GM12878 (cell line): ENCODE measurements around the gene PARP15. TPM values are rescaled to one million over a fixed set of nuclear protein-coding genes. Genes with fewer than 3 reads are reported as not detected.

Experiments used
- BHLHE40 ChIP-seq, 2 experiments: fragments of 450-650 bp in 1 of 2; IDR thresholded peaks; 2 replicates each; pipeline ENCODE4 v1.6.1; 2011 to 2017; ENCODE audit warnings: low read depth in 2 of 2, borderline replicate concordance in 1 of 2, improper control_type of control experiment in 1 of 2, low read length in 1 of 2, mild to moderate bottlenecking in 1 of 2
- CHD4 ChIP-seq: fragments of 200-600 bp; sonication (generic); IDR thresholded peaks from 2 replicates; pipeline ENCODE4 v1.6.1; 2016; ENCODE audit warnings: mild to moderate bottlenecking
- E2F4 ChIP-seq: IDR thresholded peaks from 2 replicates; pipeline ENCODE4 v1.6.1; 2012; ENCODE audit warnings: low read depth, low read length, improper control_type of control experiment
- IRF3 ChIP-seq: fragments of 450-650 bp; IDR thresholded peaks from 2 replicates; pipeline ENCODE4 v1.6.1; 2014; ENCODE audit warnings: mild to moderate bottlenecking
- IRF5 ChIP-seq: fragments of 450-650 bp; IDR thresholded peaks from 2 replicates; pipeline ENCODE4 v1.6.1; 2017; ENCODE audit warnings: borderline replicate concordance
- KLF5 ChIP-seq: fragments of 450-650 bp; IDR thresholded peaks from 2 replicates; pipeline ENCODE4 v1.6.1; 2014; ENCODE audit warnings: mild to moderate bottlenecking; ENCODE audit not compliant: partially characterized antibody
- NFYA ChIP-seq: IDR thresholded peaks from 2 replicates; pipeline ENCODE4 v1.6.1; 2011; ENCODE audit warnings: low read depth, mild to moderate bottlenecking, low read length, improper control_type of control experiment, borderline replicate concordance
- SMAD5 ChIP-seq: IDR thresholded peaks from 2 replicates; pipeline ENCODE4 v1.6.1; 2016; ENCODE audit warnings: antibody characterized with exemption, low read depth
- SP1 ChIP-seq: IDR thresholded peaks from one replicate; pipeline ENCODE4 v1.6.1; 2011; ENCODE audit warnings: low read depth, low read length
- SREBF2 ChIP-seq: IDR thresholded peaks from 2 replicates; pipeline ENCODE4 v1.6.1; 2012; ENCODE audit warnings: mild to moderate bottlenecking, low read length
- SRF ChIP-seq, 2 experiments: IDR thresholded peaks; 2 replicates each; pipeline ENCODE4 v1.6.1; 2011; ENCODE audit warnings: low read depth in 2 of 2, low read length in 2 of 2, mild to moderate bottlenecking in 1 of 2, moderate library complexity in 1 of 2
- USF1 ChIP-seq: IDR thresholded peaks from 2 replicates; pipeline ENCODE4 v1.6.1; 2011; ENCODE audit warnings: borderline replicate concordance, low read depth, mild to moderate bottlenecking, moderate library complexity, mixed read lengths, low read length; ENCODE audit not compliant: insufficient read depth; ENCODE audit errors: extremely low read length
- ZNF274 ChIP-seq: IDR thresholded peaks from one replicate; pipeline ENCODE4 v1.8.0; 2011; ENCODE audit not compliant: insufficient read length, insufficient read depth
- polyA plus RNA-seq, 11 experiments: library from polyadenylated mRNA; depleted of rRNA in 4 of 11; unstranded in 6 of 11; stranded (reverse) in 5 of 11; fragments of >200 nt; fragmentation: Nextera tagmentation in 4 of 11; fragmentation: Illumina TruSeq in 1 of 11; extraction: Ambion mirVana in 4 of 11; extraction: Trizol in 1 of 11; gene quantifications; 1 replicate in 1 of 11; 2 replicates in 10 of 11; pipeline versions ENCODE4 v1.2.1 to v1.2.3, GENCODE V29; 2011 to 2016; ENCODE audit warnings: inconsistent platforms in 2 of 11, missing spikeins in 2 of 11, low read depth in 1 of 11
- total RNA-seq, 4 experiments: library from RNA; depleted of rRNA in 3 of 4; stranded (reverse); fragments of >200 nt in 3 of 4; fragmentation: Illumina TruSeq in 1 of 4; extraction: Trizol in 1 of 4; gene quantifications; 2 replicates each; pipeline versions ENCODE4 v1.2.1 to v1.2.3, GENCODE V29; 2013 to 2021
- TF ChIP-seq, protein P1 (sequence below): fragments of 450-650 bp; IDR thresholded peaks from 2 replicates; pipeline ENCODE4 v1.6.1; 2017; ENCODE audit warnings: mild to moderate bottlenecking, moderate library complexity
- TF ChIP-seq, protein P2 (sequence below): fragments of 450-650 bp; IDR thresholded peaks from 2 replicates; pipeline ENCODE4 v1.6.1; 2017; ENCODE audit warnings: mild to moderate bottlenecking
- TF ChIP-seq, protein P3 (sequence below): fragments of 450-650 bp; conservative IDR thresholded peaks from 2 replicates; pipeline ENCODE4 v1.6.1; 2017; ENCODE audit warnings: mild to moderate bottlenecking, moderate library complexity

Gene PARP15
- total and polyA plus RNA-seq, 10 of the 15 experiments (the other 5 are each of a cell fraction or from before 2014, with no cell fraction given) = 9.0 to 234 (median 36.3) TPM

DNA sequence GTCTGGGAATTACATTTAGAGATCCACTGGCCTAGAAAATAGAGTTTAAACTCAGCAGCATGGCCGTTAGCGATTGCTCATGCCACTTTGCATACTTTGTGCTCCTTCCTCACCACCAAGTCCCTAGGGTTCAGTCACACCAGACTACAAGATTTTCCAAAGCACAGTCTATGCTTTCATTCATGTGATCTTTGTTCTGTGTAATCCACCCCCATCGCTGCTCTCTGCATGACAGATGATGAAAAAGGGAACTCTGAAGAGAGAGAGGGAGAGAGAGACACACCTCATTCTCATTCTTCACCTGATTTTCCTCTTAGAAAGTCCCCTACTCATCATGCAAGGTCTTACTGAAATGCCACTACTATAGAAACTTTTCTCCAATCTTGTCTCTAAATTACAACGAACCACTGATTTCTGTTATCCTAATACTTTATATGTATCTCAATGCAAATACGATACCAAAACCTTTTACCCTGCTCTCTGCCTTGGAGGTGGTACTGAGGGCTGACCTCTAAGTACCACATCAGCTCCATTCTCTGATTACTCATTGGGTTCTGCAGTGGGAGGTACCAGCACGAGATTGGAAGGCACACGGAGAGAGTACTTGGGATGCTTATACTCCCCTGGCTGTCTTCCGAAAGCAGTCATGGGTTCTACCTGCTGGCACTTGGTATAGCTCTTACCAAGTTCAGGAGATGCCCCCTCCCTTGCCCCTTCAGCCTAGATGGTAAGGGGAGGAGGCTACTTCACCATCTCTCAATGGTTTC lies 1.1 kb upstream of the PARP15 start (continued):
- TF ChIP-seq, protein P1, sequence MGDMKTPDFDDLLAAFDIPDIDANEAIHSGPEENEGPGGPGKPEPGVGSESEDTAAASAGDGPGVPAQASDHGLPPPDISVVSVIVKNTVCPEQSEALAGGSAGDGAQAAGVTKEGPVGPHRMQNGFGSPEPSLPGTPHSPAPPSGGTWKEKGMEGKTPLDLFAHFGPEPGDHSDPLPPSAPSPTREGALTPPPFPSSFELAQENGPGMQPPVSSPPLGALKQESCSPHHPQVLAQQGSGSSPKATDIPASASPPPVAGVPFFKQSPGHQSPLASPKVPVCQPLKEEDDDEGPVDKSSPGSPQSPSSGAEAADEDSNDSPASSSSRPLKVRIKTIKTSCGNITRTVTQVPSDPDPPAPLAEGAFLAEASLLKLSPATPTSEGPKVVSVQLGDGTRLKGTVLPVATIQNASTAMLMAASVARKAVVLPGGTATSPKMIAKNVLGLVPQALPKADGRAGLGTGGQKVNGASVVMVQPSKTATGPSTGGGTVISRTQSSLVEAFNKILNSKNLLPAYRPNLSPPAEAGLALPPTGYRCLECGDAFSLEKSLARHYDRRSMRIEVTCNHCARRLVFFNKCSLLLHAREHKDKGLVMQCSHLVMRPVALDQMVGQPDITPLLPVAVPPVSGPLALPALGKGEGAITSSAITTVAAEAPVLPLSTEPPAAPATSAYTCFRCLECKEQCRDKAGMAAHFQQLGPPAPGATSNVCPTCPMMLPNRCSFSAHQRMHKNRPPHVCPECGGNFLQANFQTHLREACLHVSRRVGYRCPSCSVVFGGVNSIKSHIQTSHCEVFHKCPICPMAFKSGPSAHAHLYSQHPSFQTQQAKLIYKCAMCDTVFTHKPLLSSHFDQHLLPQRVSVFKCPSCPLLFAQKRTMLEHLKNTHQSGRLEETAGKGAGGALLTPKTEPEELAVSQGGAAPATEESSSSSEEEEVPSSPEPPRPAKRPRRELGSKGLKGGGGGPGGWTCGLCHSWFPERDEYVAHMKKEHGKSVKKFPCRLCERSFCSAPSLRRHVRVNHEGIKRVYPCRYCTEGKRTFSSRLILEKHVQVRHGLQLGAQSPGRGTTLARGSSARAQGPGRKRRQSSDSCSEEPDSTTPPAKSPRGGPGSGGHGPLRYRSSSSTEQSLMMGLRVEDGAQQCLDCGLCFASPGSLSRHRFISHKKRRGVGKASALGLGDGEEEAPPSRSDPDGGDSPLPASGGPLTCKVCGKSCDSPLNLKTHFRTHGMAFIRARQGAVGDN = peak; percentile 74
- TF ChIP-seq SP1 = peak; percentile 67
- TF ChIP-seq, protein P2, sequence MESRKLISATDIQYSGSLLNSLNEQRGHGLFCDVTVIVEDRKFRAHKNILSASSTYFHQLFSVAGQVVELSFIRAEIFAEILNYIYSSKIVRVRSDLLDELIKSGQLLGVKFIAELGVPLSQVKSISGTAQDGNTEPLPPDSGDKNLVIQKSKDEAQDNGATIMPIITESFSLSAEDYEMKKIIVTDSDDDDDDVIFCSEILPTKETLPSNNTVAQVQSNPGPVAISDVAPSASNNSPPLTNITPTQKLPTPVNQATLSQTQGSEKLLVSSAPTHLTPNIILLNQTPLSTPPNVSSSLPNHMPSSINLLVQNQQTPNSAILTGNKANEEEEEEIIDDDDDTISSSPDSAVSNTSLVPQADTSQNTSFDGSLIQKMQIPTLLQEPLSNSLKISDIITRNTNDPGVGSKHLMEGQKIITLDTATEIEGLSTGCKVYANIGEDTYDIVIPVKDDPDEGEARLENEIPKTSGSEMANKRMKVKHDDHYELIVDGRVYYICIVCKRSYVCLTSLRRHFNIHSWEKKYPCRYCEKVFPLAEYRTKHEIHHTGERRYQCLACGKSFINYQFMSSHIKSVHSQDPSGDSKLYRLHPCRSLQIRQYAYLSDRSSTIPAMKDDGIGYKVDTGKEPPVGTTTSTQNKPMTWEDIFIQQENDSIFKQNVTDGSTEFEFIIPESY = no peak
- TF ChIP-seq KLF5 = peak; percentile 83
- no peak for TF ChIP-seq CHD4
- no peak for TF ChIP-seq SRF (IDR thresholded peaks at IDR 0.05; ENCODE audit: low read depth in 2 of 2, low read length in 2 of 2)
- TF ChIP-seq, protein P3, sequence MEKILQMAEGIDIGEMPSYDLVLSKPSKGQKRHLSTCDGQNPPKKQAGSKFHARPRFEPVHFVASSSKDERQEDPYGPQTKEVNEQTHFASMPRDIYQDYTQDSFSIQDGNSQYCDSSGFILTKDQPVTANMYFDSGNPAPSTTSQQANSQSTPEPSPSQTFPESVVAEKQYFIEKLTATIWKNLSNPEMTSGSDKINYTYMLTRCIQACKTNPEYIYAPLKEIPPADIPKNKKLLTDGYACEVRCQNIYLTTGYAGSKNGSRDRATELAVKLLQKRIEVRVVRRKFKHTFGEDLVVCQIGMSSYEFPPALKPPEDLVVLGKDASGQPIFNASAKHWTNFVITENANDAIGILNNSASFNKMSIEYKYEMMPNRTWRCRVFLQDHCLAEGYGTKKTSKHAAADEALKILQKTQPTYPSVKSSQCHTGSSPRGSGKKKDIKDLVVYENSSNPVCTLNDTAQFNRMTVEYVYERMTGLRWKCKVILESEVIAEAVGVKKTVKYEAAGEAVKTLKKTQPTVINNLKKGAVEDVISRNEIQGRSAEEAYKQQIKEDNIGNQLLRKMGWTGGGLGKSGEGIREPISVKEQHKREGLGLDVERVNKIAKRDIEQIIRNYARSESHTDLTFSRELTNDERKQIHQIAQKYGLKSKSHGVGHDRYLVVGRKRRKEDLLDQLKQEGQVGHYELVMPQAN = peak; percentile 39; the same call in 1 of the 2 replicates
- no peak for TF ChIP-seq E2F4
- TF ChIP-seq SMAD5 = no peak; the same call in 1 of the 2 replicates
- TF ChIP-seq ZNF274 = no peak
- no peak for TF ChIP-seq SREBF2
- TF ChIP-seq BHLHE40 (IDR thresholded peaks at IDR 0.05; ENCODE audit: borderline replicate concordance in 1 of 2, low read depth in 2 of 2, low read length in 1 of 2) = peak; percentile 93 to 96
- no peak for TF ChIP-seq IRF3
- TF ChIP-seq NFYA = no peak
- TF ChIP-seq USF1 = no peak
- no peak for TF ChIP-seq IRF5
